ENCODE data around the gene MN1. TPM values are rescaled to one million over a fixed set of nuclear protein-coding genes. Genes with fewer than 3 reads are reported as not detected.
"Not testable (repeated sequence)": the region's sequence is repeated elsewhere in the genome, so short reads cannot be mapped to it uniquely, and the experiment has no call there.

Gene MN1
- total and polyA plus RNA-seq, 7 donors: under 0.01 to 21.3 (median 6.4) TPM

DNA sequence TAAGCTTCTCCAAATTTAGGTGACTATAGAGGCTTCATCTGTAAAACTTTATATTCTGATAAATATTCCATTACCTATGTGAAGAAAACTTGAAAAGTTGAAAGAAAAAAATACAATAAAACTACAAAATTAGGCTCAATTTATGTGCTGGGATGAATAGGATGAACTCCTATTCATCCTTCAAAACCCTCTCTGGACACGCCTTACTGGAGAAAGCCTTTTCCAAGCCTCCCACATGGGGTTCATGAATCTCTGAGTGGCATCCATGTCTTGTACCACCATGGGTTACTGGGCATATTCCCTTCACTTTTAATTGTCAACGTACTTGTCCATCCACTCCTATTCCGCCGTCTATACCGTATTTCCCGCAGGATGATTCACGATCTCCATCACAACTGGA, 55.7 kb downstream of the MN1 start:
- no peak for DNase-seq
- intact Hi-C loops (cut with DNase I): no loop called here
- no peak overlapping the region for H3K4me3 ChIP-seq

DNA sequence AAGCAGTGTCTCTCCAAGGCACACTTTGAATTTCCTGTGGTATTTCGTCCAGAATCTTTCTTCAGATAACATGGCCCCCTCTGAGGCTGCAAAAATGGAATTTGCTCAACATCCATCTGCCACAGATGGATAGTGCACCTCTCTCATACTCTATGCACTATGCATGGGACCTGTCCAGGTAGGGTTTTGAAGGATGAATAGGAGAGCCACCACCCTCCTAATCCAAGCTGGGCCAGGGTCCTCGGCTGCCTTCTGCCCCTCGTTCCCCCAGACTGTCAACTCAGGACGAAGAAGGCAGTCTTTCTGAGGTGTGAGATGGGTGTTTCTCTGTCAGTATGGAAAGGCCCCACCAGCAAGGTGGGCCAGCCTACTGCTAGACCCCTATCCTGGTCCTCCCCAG, 56.4 kb downstream of the MN1 start:
- no peaks in the 10 kb centered on the region for H3K9me3 ChIP-seq
- no peak for TF ChIP-seq POLR2A (IDR thresholded peaks at IDR 0.05)
- TF ChIP-seq EP300 (IDR thresholded peaks at IDR 0.05): no peak
- no peak for TF ChIP-seq POLR2AphosphoS5 (IDR thresholded peaks at IDR 0.05)
- TF ChIP-seq, protein P1, sequence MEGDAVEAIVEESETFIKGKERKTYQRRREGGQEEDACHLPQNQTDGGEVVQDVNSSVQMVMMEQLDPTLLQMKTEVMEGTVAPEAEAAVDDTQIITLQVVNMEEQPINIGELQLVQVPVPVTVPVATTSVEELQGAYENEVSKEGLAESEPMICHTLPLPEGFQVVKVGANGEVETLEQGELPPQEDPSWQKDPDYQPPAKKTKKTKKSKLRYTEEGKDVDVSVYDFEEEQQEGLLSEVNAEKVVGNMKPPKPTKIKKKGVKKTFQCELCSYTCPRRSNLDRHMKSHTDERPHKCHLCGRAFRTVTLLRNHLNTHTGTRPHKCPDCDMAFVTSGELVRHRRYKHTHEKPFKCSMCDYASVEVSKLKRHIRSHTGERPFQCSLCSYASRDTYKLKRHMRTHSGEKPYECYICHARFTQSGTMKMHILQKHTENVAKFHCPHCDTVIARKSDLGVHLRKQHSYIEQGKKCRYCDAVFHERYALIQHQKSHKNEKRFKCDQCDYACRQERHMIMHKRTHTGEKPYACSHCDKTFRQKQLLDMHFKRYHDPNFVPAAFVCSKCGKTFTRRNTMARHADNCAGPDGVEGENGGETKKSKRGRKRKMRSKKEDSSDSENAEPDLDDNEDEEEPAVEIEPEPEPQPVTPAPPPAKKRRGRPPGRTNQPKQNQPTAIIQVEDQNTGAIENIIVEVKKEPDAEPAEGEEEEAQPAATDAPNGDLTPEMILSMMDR (IDR thresholded peaks at IDR 0.05): no peak
- no peaks in the 10 kb centered on the region for H3K36me3 ChIP-seq
- H3K4me1 ChIP-seq: peaks cover 0 to 23% (median 16%) of the 10 kb centered on the region in 4 donors
- no peaks in the 10 kb centered on the region for H3K27me3 ChIP-seq
- no peak overlapping the region for H3K4me3 ChIP-seq
- WGBS, 2 donors: 86 to 91% methylated on average over 4 of the region's 4 CpGs
- intact Hi-C loops (cut with DNase I): no loop called here
- peak; percentile 32 for DNase-seq
- no peak overlapping the region for H3K27ac ChIP-seq

More for the DNA sequence above, 55.7 kb downstream of the MN1 start:
- Histone ChIP-seq H3K36me3 (no peaks in the 10 kb centered on the region), H3K27ac (no peak overlapping the region), H3K27me3 (no peaks in the 10 kb centered on the region), H3K4me1 (peaks cover 0 to 29% (median 21%) of the 10 kb centered on the region in 4 donors), H3K9me3 (no peaks in the 10 kb centered on the region)
- TF ChIP-seq POLR2AphosphoS5 (IDR thresholded peaks at IDR 0.05) (no peak), POLR2A (IDR thresholded peaks at IDR 0.05) (no peak), EP300 (IDR thresholded peaks at IDR 0.05) (no peak)
- TF ChIP-seq, protein P1 (IDR thresholded peaks at IDR 0.05): no peak
- WGBS, 2 donors: 96 to 97% methylated on average over 7 of the region's 7 CpGs

DNA sequence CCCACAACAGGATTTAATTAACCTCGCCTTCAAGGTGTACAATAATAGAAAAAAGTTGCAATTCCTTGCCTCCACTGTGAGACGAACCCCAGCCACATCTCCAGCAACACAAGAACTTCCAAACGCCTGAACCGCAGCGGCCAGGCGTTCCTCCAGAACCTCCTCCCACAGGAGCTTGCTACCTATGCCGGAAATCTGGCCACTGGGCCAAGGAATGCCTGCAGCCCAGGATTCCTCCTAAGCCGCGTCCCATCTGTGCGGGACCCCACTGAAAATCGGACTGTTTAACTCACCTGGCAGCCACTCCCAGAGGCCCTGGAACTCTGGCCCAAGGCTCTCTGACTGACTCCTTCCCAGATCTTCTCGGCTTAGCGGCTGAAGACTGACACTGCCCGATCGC, 57.5 kb downstream of the MN1 start:
- intact Hi-C loops (cut with DNase I); H3K9me3 ChIP-seq; H3K36me3 ChIP-seq; H3K27me3 ChIP-seq; H3K27ac ChIP-seq; H3K4me3 ChIP-seq: not testable (repeated sequence)
- H3K4me1 ChIP-seq: peaks cover 0 to 12% (median 6%) of the 10 kb centered on the region in 4 donors
- DNase-seq: peak; percentile 28
- 78 to 80% methylated on average over 15 of the region's 15 CpGs for WGBS, 2 donors

DNA sequence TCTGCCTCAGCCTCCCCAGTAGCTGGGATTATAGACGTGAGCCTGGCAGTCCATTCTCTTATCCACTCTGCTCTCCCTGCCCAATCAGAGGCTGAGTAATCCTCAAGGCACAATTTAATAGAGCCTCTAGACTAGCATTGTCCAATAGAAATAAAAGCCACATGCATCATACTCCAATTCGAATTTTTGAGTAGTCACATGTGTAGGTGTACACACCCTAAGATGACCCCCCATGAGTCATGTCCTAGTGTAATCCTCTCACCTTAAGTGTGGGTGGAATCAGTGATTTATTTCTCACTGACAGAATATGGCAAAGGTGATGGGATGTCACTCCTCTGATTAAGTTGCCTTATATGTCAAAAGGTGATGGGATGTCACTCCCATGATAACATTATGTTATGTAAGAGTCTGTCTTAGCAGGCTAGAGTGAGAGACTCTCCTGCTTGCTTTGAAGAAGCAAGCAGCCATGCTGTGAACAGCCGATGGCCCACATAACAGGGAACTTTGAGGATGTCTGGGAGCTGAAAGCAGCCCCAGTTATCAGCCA, 61.3 kb downstream of the MN1 start:
- no peaks in the 10 kb centered on the region for H3K4me1 ChIP-seq
- no peak overlapping the region for H3K4me3 ChIP-seq
- DNase-seq: peak; percentile 15
- H3K9me3 ChIP-seq: peaks cover 0 to 3% (median under 1%) of the 10 kb centered on the region in 4 donors
- intact Hi-C loops (cut with DNase I): no loop called here
- TF ChIP-seq POLR2A (IDR thresholded peaks at IDR 0.05): no peak
- no peak for TF ChIP-seq EP300 (IDR thresholded peaks at IDR 0.05)
- TF ChIP-seq, protein P1 (IDR thresholded peaks at IDR 0.05): no peak
- no peak for TF ChIP-seq POLR2AphosphoS5 (IDR thresholded peaks at IDR 0.05)
- H3K27ac ChIP-seq: no peak overlapping the region
- H3K36me3 ChIP-seq: no peaks in the 10 kb centered on the region
- 82 to 90% methylated on average over 3 of the region's 3 CpGs for WGBS, 2 donors
- no peaks in the 10 kb centered on the region for H3K27me3 ChIP-seq

DNA sequence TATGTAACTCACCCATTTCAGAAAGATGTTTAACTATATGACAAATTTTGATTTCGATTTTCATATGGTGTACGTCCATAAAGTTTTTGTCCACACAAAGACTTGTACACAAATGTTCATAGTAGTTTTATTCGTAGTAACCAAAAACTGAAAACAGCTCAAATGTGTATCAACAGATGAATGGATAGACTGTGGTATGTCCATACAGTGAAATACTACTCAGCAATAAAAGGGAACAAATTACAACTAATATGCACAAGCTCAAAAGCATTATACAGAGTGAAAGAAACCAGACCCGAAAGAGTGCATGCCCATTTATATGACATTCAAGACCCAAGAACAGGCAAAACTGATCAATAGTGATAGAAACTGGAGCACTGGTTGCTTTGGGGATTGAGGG, 64.0 kb downstream of the MN1 start:
- no peaks in the 10 kb centered on the region for H3K27me3 ChIP-seq
- WGBS, 2 donors: 96 to 97% methylated on average over 4 of the region's 4 CpGs
- no peak overlapping the region for H3K27ac ChIP-seq
- no peak for TF ChIP-seq POLR2AphosphoS5 (IDR thresholded peaks at IDR 0.05)
- TF ChIP-seq, protein P1 (IDR thresholded peaks at IDR 0.05): no peak
- TF ChIP-seq EP300 (IDR thresholded peaks at IDR 0.05): no peak
- no peak for TF ChIP-seq POLR2A (IDR thresholded peaks at IDR 0.05)
- H3K9me3 ChIP-seq: peaks cover 0 to 3% (median under 1%) of the 10 kb centered on the region in 4 donors
- intact Hi-C loops (cut with DNase I): no loop called here
- no peaks in the 10 kb centered on the region for H3K36me3 ChIP-seq
- no peak overlapping the region for H3K4me3 ChIP-seq
- no peak for DNase-seq
- H3K4me1 ChIP-seq: no peaks in the 10 kb centered on the region

Measured in sigmoid colon (tissue), 7 donors.